ENCODE results near the gene LHFPL5. TPM values are rescaled to one million over a fixed set of nuclear protein-coding genes. Genes with fewer than 3 reads are reported as not detected.

LHFPL5 gene
- total and polyA plus RNA-seq, 2 of the 8 experiments (the other 6 are each of a cell fraction or from before 2014, with no cell fraction given), result 0.03 TPM; not detected in 1

DNA sequence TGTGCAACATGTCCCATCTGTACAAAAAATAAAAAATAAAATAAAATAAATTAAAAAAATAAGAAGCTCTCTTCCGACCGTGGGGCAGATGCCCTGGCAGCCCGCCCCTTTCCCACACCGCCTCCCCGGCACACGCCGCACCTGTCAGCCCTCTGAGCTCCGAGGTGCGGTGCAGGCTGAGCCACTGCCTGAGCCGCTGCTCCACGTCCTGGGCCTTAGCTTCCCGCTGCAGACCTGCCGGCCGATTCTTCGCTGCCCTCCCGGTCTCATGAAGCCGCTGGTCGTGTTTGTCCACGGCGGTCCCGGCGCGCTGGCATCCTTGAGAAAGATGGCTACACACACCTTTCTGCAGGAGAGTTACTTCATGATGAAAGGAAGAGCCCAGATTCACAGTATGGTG, 39.4 kb upstream of the LHFPL5 start:
- Histone ChIP-seq H4K20me1 (replicated peaks in 1 of 2; ENCODE audit: control insufficient read depth in 1 of 2, insufficient read depth in 2 of 2, low read length in 2 of 2) (no peaks in the 10 kb centered on the region), H2BK20ac (ENCODE audit: low read length) (peak overlapping the region; percentile 48; the same call in 1 of the 2 replicates), H4K5ac (ENCODE audit: insufficient read length, low read depth, low read length) (no peak overlapping the region), H2BK15ac (ENCODE audit: low read length) (no peak overlapping the region; the same call in 1 of the 2 replicates), H3K36me3 (ENCODE audit: control insufficient read depth in 2 of 4, insufficient read depth in 4 of 4, low read length in 3 of 4) (no peaks in the 10 kb centered on the region), H3K23me2 (ENCODE audit: low read depth, low read length) (peaks cover 7% of the 10 kb centered on the region), H3K4me1 (replicated peaks in 1 of 4; ENCODE audit: control insufficient read depth in 3 of 4, insufficient read depth in 4 of 4, low read length in 3 of 4) (peaks cover 0 to 7% (median 4%) of the 10 kb centered on the region in 4 experiments; a peak in 6 of 7 replicates), H3K23ac (ENCODE audit: insufficient read length) (no peak overlapping the region), H2BK5ac (ENCODE audit: low read depth, low read length) (no peak overlapping the region), H3K79me1 (ENCODE audit: low read depth, low read length) (no peaks in the 10 kb centered on the region), H4K91ac (replicated peaks; ENCODE audit: insufficient read length, low read length) (no peak overlapping the region), H2BK12ac (ENCODE audit: low read depth, low read length) (peak overlapping the region; percentile 84; the same call in 1 of the 2 replicates), H3K4me2 (ENCODE audit: insufficient read depth in 1 of 2, low read depth in 2 of 2, low read length in 2 of 2) (no peak overlapping the region), H4K8ac (ENCODE audit: extremely low read depth, insufficient read depth, low read length) (no peak overlapping the region), H3K18ac (ENCODE audit: extremely low read depth, low read length) (no peak overlapping the region; the same call in 1 of the 2 replicates), H3K9ac (replicated peaks in 1 of 4; ENCODE audit: extremely low read depth in 1 of 4, low read depth in 3 of 4, low read length in 3 of 4) (no peak overlapping the region), H3K27ac (ENCODE audit: low read depth, low read length) (no peak overlapping the region), H3K56ac (replicated peaks; ENCODE audit: insufficient read length, low read depth, low read length) (no peak overlapping the region), H3K9me3 (ENCODE audit: insufficient read depth in 2 of 2, low read depth in 1 of 2, low read length in 1 of 2) (no peaks in the 10 kb centered on the region), H3K27me3 (replicated peaks in 1 of 4; ENCODE audit: control insufficient read depth in 3 of 4, extremely low read depth in 1 of 4, insufficient read depth in 3 of 4, low read length in 3 of 4) (no peaks in the 10 kb centered on the region), H3K79me2 (ENCODE audit: control insufficient read depth in 1 of 2, insufficient read depth in 2 of 2, low read length in 2 of 2) (no peaks in the 10 kb centered on the region), H3K4me3 (ENCODE audit: extremely low read depth in 1 of 4, insufficient read depth in 2 of 4, low read depth in 3 of 4, low read length in 4 of 4) (no peak overlapping the region), H2AK5ac (ENCODE audit: low read depth, low read length) (no peak overlapping the region), H2AFZ (ENCODE audit: low read length) (no peak overlapping the region), H3K14ac (ENCODE audit: insufficient read length) (no peak overlapping the region), H3K4ac (replicated peaks; ENCODE audit: insufficient read length, low read depth, low read length) (no peak overlapping the region), H2BK120ac (replicated peaks; ENCODE audit: low read depth, low read length) (no peak overlapping the region)
- CTCF ChIA-PET (ENCODE audit: partially characterized antibody), result interaction anchor here (0.9 kb wide), 1 partner anchor 214 kb away, joined by 3 read pairs; no protein-coding TSS in a partner anchor
- FAIRE-seq (no peak), DNase-seq (ENCODE audit: low read depth in 1 of 2, low spot score in 2 of 2) (no peak)
- 89% methylated on average over 19 of the region's 23 CpGs; no CpG with 5 or more reads in 1 of the 2 experiments for WGBS, 2 experiments (ENCODE audit: extremely low coverage in 1 of 2, insufficient coverage in 1 of 2, insufficient read length in 1 of 2, insufficient replicate concordance in 2 of 2, low coverage in 1 of 2, low lambda C conversion rate in 2 of 2, missing lambda C conversion rate in 1 of 2)
- POLR2A ChIA-PET (ENCODE audit: partially characterized antibody), result interaction anchor here (0.6 to 5.8 kb wide), 5 partner anchors 11 to 1339 kb away, joined by 4 to 84 read pairs (median 29); partner anchors contain the start of gene ARMC12
- TF ChIP-seq KDM4A (IDR thresholded peaks at IDR 0.05; ENCODE audit: low read depth, low read length, severe bottlenecking), result no peak
- no peak for TF ChIP-seq JUND (IDR thresholded peaks at IDR 0.05; ENCODE audit: low read length)
- TF ChIP-seq CREB1 (IDR thresholded peaks at IDR 0.05), result no peak
- TF ChIP-seq EP300 (IDR thresholded peaks at IDR 0.05; ENCODE audit: borderline replicate concordance in 1 of 2, low read depth in 2 of 2, low read length in 2 of 2), result no peak
- TF ChIP-seq CBX5 (IDR thresholded peaks at IDR 0.05; ENCODE audit: low read depth, low read length), result no peak
- no peak for TF ChIP-seq GTF2F1 (IDR thresholded peaks at IDR 0.05; ENCODE audit: borderline replicate concordance, low read depth, low read length)
- no peak for TF ChIP-seq POU5F1 (IDR thresholded peaks at IDR 0.05; ENCODE audit: low read depth, low read length)
- no peak for TF ChIP-seq FOSL1 (IDR thresholded peaks at IDR 0.05; ENCODE audit: insufficient read depth, low read depth, low read length)
- TF ChIP-seq, protein P1, sequence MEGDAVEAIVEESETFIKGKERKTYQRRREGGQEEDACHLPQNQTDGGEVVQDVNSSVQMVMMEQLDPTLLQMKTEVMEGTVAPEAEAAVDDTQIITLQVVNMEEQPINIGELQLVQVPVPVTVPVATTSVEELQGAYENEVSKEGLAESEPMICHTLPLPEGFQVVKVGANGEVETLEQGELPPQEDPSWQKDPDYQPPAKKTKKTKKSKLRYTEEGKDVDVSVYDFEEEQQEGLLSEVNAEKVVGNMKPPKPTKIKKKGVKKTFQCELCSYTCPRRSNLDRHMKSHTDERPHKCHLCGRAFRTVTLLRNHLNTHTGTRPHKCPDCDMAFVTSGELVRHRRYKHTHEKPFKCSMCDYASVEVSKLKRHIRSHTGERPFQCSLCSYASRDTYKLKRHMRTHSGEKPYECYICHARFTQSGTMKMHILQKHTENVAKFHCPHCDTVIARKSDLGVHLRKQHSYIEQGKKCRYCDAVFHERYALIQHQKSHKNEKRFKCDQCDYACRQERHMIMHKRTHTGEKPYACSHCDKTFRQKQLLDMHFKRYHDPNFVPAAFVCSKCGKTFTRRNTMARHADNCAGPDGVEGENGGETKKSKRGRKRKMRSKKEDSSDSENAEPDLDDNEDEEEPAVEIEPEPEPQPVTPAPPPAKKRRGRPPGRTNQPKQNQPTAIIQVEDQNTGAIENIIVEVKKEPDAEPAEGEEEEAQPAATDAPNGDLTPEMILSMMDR (IDR thresholded peaks at IDR 0.05; ENCODE audit: control extremely low read depth in 1 of 3, insufficient read depth in 1 of 3, low read depth in 1 of 3, low read length in 3 of 3), result no peak
- no peak for TF ChIP-seq KDM1A (IDR thresholded peaks at IDR 0.05; ENCODE audit: borderline replicate concordance, low read length)
- TF ChIP-seq BRCA1 (IDR thresholded peaks at IDR 0.05; ENCODE audit: low read depth, low read length), result no peak
- no peak for TF ChIP-seq YY1 (IDR thresholded peaks at IDR 0.05; ENCODE audit: low read depth, low read length)

Measured in H1 (cell line).